GM23338 (cell line): ENCODE measurements around the gene TBC1D9B. TPM values are rescaled to one million over a fixed set of nuclear protein-coding genes. Genes with fewer than 3 reads are reported as not detected.

ENCODE experiments used
- ATAC-seq: fragments of 200-7000 bp; cut with Tn5 transposase; 3 replicates; pipeline ENCODE4 v1.9.1; 2020
- DNase-seq: peaks from one replicate; pipeline ENCODE4 v3.0.0-alpha.2; 2015; ENCODE audit warnings: low spot score
- H2AFZ ChIP-seq: fragments of 200-600 bp; sonication (generic); 2 replicates; pipeline ENCODE4 v1.8.0; 2016; ENCODE audit warnings: antibody characterized with exemption, mild to moderate bottlenecking, moderate library complexity
- H3F3A ChIP-seq: fragments of 200-600 bp; sonication (generic); replicated peaks from 2 replicates; pipeline ENCODE4 v1.8.0; 2017; ENCODE audit warnings: antibody characterized with exemption, mixed run types, low read depth
- H3K27ac ChIP-seq: fragments of 200-600 bp; sonication (generic); 2 replicates; pipeline ENCODE4 v1.6.1; 2016; ENCODE audit warnings: low read depth
- H3K27me3 ChIP-seq: fragments of 200-600 bp; sonication (generic); 2 replicates; pipeline ENCODE4 v1.8.0; 2016; ENCODE audit warnings: mild to moderate bottlenecking, mixed run types, moderate library complexity; ENCODE audit not compliant: insufficient read depth
- H3K36me3 ChIP-seq: fragments of 200-600 bp; sonication (generic); 2 replicates; pipeline ENCODE4 v1.8.0; 2016; ENCODE audit warnings: mild to moderate bottlenecking; ENCODE audit not compliant: insufficient read depth
- H3K4me1 ChIP-seq: fragments of 200-600 bp; sonication (generic); 2 replicates; pipeline ENCODE4 v1.8.0; 2016; ENCODE audit warnings: mild to moderate bottlenecking, moderate library complexity; ENCODE audit not compliant: insufficient read depth
- H3K4me2 ChIP-seq: fragments of 200-600 bp; sonication (generic); 2 replicates; pipeline ENCODE4 v1.7.1; 2017; ENCODE audit warnings: mixed run types
- H3K4me3 ChIP-seq: fragments of 200-600 bp; sonication (generic); 2 replicates; pipeline ENCODE4 v1.6.1; 2016; ENCODE audit warnings: mixed run types
- H3K79me2 ChIP-seq: fragments of 200-600 bp; sonication (generic); replicated peaks from 2 replicates; pipeline ENCODE4 v1.8.0; 2017; ENCODE audit warnings: mild to moderate bottlenecking; ENCODE audit not compliant: insufficient read depth
- H3K9me2 ChIP-seq: fragments of 200-600 bp; sonication (generic); 2 replicates; pipeline ENCODE4 v1.8.0; 2017; ENCODE audit not compliant: insufficient read depth
- H4K20me1 ChIP-seq: fragments of 200-600 bp; sonication (generic); replicated peaks from 2 replicates; pipeline ENCODE4 v1.8.0; 2017; ENCODE audit warnings: mild to moderate bottlenecking; ENCODE audit not compliant: insufficient read depth
- H3K27ac Mint-ChIP-seq: 2 replicates; pipeline ENCODE4 v1.8.0; 2020; ENCODE audit warnings: inconsistent platforms, mild to moderate bottlenecking, moderate library complexity, mixed read lengths
- H3K27me3 Mint-ChIP-seq: 3 replicates; pipeline ENCODE4 v1.8.0; 2022; ENCODE audit warnings: low read depth, mild to moderate bottlenecking, moderate library complexity, mixed read lengths, inconsistent platforms; ENCODE audit not compliant: insufficient read depth, poor library complexity
- H3K36me3 Mint-ChIP-seq: 3 replicates; pipeline ENCODE4 v1.8.0; 2021; ENCODE audit warnings: low read depth, mild to moderate bottlenecking, inconsistent platforms, moderate library complexity, mixed read lengths
- H3K4me1 Mint-ChIP-seq: 3 replicates; pipeline ENCODE4 v1.8.0; 2020; ENCODE audit warnings: mild to moderate bottlenecking, inconsistent platforms, mixed read lengths
- H3K4me3 Mint-ChIP-seq: 3 replicates; pipeline ENCODE4 v1.8.0; 2021; ENCODE audit warnings: moderate library complexity, mild to moderate bottlenecking, inconsistent platforms, mixed read lengths
- H3K9me3 Mint-ChIP-seq: 3 replicates; pipeline ENCODE4 v1.8.0; 2020; ENCODE audit warnings: moderate library complexity, mild to moderate bottlenecking, inconsistent platforms, mixed read lengths
- CREB1 ChIP-seq: fragments of 250-450 bp; sonication (Bioruptor Pico); IDR thresholded peaks from 2 replicates; pipeline ENCODE4 v1.5.0; 2020; ENCODE audit warnings: low read depth, mild to moderate bottlenecking, moderate library complexity
- EZH2 ChIP-seq: fragments of 200-600 bp; sonication (generic); IDR thresholded peaks from one replicate; pipeline ENCODE4 v1.8.0; 2017; ENCODE audit warnings: antibody characterized with exemption, mild to moderate bottlenecking, low read depth; ENCODE audit not compliant: unreplicated experiment
- EZH2phosphoT487 ChIP-seq: fragments of 200-600 bp; sonication (generic); IDR thresholded peaks from one replicate; pipeline ENCODE4 v1.8.1; 2018; ENCODE audit warnings: antibody characterized with exemption; ENCODE audit not compliant: unreplicated experiment
- JUNB ChIP-seq: IDR thresholded peaks from one replicate; pipeline ENCODE4 v1.6.1; 2016; ENCODE audit warnings: antibody characterized with exemption; ENCODE audit not compliant: unreplicated experiment
- REST ChIP-seq: IDR thresholded peaks from one replicate; pipeline ENCODE4 v1.6.1; 2018; ENCODE audit warnings: antibody characterized with exemption; ENCODE audit not compliant: unreplicated experiment
- STAT1 ChIP-seq: IDR thresholded peaks from one replicate; pipeline ENCODE4 v1.6.1; 2016; ENCODE audit warnings: antibody characterized with exemption; ENCODE audit not compliant: unreplicated experiment
- ZNF114 ChIP-seq: fragments of 250-450 bp; sonication (Bioruptor Pico); IDR thresholded peaks from 2 replicates; pipeline ENCODE4 v1.5.0; 2020; ENCODE audit warnings: mild to moderate bottlenecking, moderate library complexity
- ZNF331 ChIP-seq: fragments of 250-450 bp; sonication (Bioruptor Pico); IDR thresholded peaks from 2 replicates; pipeline ENCODE4 v1.5.0; 2020; ENCODE audit warnings: low read depth, mild to moderate bottlenecking, moderate library complexity
- polyA plus RNA-seq: library from polyadenylated mRNA; unstranded; fragments of >200 nt; fragmentation: Nextera tagmentation; extraction: Ambion mirVana; gene quantifications from 2 replicates; pipeline ENCODE4 v1.2.1, GENCODE V29; 2016
- total RNA-seq: library from RNA; depleted of rRNA; stranded (reverse); fragments of >200 nt; shearing (Covaris generic); gene quantifications from 2 replicates; pipeline ENCODE4 v1.2.3, GENCODE V29; 2014
- TF ChIP-seq, protein P1 (sequence below), 2 experiments: fragments of 200-600 bp in 1 of 2; sonication (generic) in 1 of 2; conservative IDR thresholded peaks; 2 replicates each; pipeline versions ENCODE4 v1.5.1 to v1.6.1; 2016 to 2017; ENCODE audit warnings: antibody characterized with exemption in 2 of 2, low read depth in 2 of 2, mild to moderate bottlenecking in 2 of 2, moderate library complexity in 1 of 2
- TF ChIP-seq, protein P2 (sequence below): IDR thresholded peaks from 2 replicates; pipeline ENCODE4 v1.6.1; 2016; ENCODE audit warnings: antibody characterized with exemption

Gene TBC1D9B
- total and polyA plus RNA-seq, 2 experiments from 2014 or later, result 19.0 to 38.0 TPM

DNA sequence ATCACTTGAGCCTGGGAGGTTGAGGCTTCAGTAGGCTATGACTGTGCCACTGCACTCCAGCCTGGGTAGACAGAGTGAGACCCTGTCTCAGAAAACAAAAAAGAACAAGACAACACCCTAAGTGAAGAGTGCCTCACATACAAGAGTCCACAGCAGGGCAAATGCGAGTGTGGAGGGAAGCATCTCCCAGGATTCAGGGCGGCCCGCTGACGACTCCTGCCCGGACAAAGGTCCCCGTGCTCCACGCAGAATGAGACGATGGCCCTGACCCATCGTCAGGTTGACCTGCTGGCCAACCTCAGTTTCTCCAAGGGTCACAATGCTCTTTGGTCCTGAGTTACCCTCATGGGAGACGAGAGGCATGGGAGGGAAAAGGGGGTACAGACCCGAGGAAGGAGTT is 67.4 kb downstream of the TBC1D9B start:
- Histone ChIP-seq H3K4me1 (no peaks in the 10 kb centered on the region), H3F3A (peaks cover 12% of the 10 kb centered on the region; the same call in 1 of the 2 replicates), H3K27me3 (no peaks in the 10 kb centered on the region), H3K36me3 (peaks cover 9% of the 10 kb centered on the region), H4K20me1 (0 out of 2 replicates have a peak, but pooled peaks cover 2% of the 10 kb centered on the region), H3K27ac (no peak overlapping the region), H3K79me2 (no peaks in the 10 kb centered on the region), H2AFZ (no peak overlapping the region), H3K4me2 (no peak overlapping the region), H3K4me3 (no peak overlapping the region), H3K9me2 (no peaks in the 10 kb centered on the region)
- TF ChIP-seq STAT1 (no peak), EZH2phosphoT487 (no peak), JUNB (no peak), ZNF331 (no peak), ZNF114 (no peak), EZH2 (no peak), REST (no peak), CREB1 (CRISPR knock-in tag) (no peak)
- TF ChIP-seq, protein P1, sequence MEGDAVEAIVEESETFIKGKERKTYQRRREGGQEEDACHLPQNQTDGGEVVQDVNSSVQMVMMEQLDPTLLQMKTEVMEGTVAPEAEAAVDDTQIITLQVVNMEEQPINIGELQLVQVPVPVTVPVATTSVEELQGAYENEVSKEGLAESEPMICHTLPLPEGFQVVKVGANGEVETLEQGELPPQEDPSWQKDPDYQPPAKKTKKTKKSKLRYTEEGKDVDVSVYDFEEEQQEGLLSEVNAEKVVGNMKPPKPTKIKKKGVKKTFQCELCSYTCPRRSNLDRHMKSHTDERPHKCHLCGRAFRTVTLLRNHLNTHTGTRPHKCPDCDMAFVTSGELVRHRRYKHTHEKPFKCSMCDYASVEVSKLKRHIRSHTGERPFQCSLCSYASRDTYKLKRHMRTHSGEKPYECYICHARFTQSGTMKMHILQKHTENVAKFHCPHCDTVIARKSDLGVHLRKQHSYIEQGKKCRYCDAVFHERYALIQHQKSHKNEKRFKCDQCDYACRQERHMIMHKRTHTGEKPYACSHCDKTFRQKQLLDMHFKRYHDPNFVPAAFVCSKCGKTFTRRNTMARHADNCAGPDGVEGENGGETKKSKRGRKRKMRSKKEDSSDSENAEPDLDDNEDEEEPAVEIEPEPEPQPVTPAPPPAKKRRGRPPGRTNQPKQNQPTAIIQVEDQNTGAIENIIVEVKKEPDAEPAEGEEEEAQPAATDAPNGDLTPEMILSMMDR (conservative IDR thresholded peaks at IDR 0.05; ENCODE audit: low read depth in 2 of 2), result no peak
- TF ChIP-seq, protein P2, sequence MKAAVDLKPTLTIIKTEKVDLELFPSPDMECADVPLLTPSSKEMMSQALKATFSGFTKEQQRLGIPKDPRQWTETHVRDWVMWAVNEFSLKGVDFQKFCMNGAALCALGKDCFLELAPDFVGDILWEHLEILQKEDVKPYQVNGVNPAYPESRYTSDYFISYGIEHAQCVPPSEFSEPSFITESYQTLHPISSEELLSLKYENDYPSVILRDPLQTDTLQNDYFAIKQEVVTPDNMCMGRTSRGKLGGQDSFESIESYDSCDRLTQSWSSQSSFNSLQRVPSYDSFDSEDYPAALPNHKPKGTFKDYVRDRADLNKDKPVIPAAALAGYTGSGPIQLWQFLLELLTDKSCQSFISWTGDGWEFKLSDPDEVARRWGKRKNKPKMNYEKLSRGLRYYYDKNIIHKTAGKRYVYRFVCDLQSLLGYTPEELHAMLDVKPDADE, result no peak
- H3K27me3 Mint-ChIP-seq, result peaks cover 26% of the 10 kb centered on the region
- no peaks in the 10 kb centered on the region for H3K4me1 Mint-ChIP-seq
- H3K9me3 Mint-ChIP-seq, result peaks cover 19% of the 10 kb centered on the region
- ATAC-seq (no peak), DNase-seq (no peak)
- H3K4me3 Mint-ChIP-seq, result no peak overlapping the region; the same call in 2 of the 3 replicates
- H3K36me3 Mint-ChIP-seq, result peaks cover 86% of the 10 kb centered on the region
- H3K27ac Mint-ChIP-seq, result no peak overlapping the region
